Loucy (cell line): ENCODE measurements around the gene ZNF579.

Experiments
- H2AFZ ChIP-seq: fragments of 200-600 bp; sonication (generic); 2 replicates; pipeline ENCODE4 v1.6.0; 2016; ENCODE audit warnings: antibody characterized with exemption, mild to moderate bottlenecking, low read length, moderate library complexity
- H3F3A ChIP-seq: fragments of 200-600 bp; 2 replicates; pipeline ENCODE4 v1.6.0; 2016; ENCODE audit warnings: antibody characterized with exemption, low read depth, mild to moderate bottlenecking
- H3K27me3 ChIP-seq: fragments of 200-600 bp; sonication (generic); 2 replicates; pipeline ENCODE4 v1.6.1; 2014; ENCODE audit warnings: low read length, mild to moderate bottlenecking; ENCODE audit not compliant: insufficient read depth, poor library complexity, severe bottlenecking
- H3K36me3 ChIP-seq: fragments of 200-600 bp; sonication (generic); 2 replicates; pipeline ENCODE4 v1.6.1; 2016; ENCODE audit warnings: low read length; ENCODE audit not compliant: insufficient read depth
- H3K4me1 ChIP-seq: fragments of 200-600 bp; sonication (generic); 2 replicates; pipeline ENCODE4 v1.5.1; 2014; ENCODE audit warnings: low read length, mild to moderate bottlenecking; ENCODE audit not compliant: insufficient read depth, poor library complexity, severe bottlenecking
- H3K4me2 ChIP-seq: fragments of 200-600 bp; sonication (generic); 2 replicates; pipeline ENCODE4 v1.6.0; 2014; ENCODE audit warnings: antibody characterized with exemption, low read length, low read depth, mild to moderate bottlenecking; ENCODE audit not compliant: poor library complexity, severe bottlenecking
- H3K4me3 ChIP-seq: fragments of 200-600 bp; sonication (generic); 2 replicates; pipeline ENCODE4 v1.5.1; 2014; ENCODE audit warnings: low read length, mild to moderate bottlenecking, mixed read lengths; ENCODE audit not compliant: poor library complexity, severe bottlenecking
- H3K79me2 ChIP-seq: fragments of 200-600 bp; sonication (generic); 2 replicates; pipeline ENCODE4 v1.6.1; 2014; ENCODE audit warnings: low read length; ENCODE audit not compliant: insufficient read depth
- H3K9ac ChIP-seq: fragments of 200-600 bp; sonication (generic); 2 replicates; pipeline ENCODE4 v1.6.0; 2014; ENCODE audit warnings: mild to moderate bottlenecking, low read depth, low read length, moderate library complexity; ENCODE audit not compliant: poor library complexity, severe bottlenecking
- H3K9me2 ChIP-seq: fragments of 200-600 bp; sonication (generic); replicated peaks from 2 replicates; pipeline ENCODE4 v1.6.1; 2016; ENCODE audit warnings: low read depth, low read length, mixed read lengths
- H3K9me3 ChIP-seq: fragments of 200-600 bp; sonication (generic); 2 replicates; pipeline ENCODE4 v1.6.1; 2014; ENCODE audit warnings: mild to moderate bottlenecking, antibody characterized with exemption, low read length, low read depth; ENCODE audit not compliant: insufficient read depth
- H4K20me1 ChIP-seq: fragments of 200-600 bp; sonication (generic); 2 replicates; pipeline ENCODE4 v1.6.0; 2014; ENCODE audit warnings: antibody characterized with exemption, low read length, mild to moderate bottlenecking; ENCODE audit not compliant: insufficient read depth, poor library complexity, severe bottlenecking
- CTCF ChIP-seq: fragments of 200-600 bp; sonication (generic); conservative IDR thresholded peaks from 2 replicates; pipeline ENCODE4 v1.5.1; 2014; ENCODE audit warnings: mild to moderate bottlenecking, antibody characterized with exemption, low read length
- EZH2phosphoT487 ChIP-seq: fragments of 200-600 bp; IDR thresholded peaks from 2 replicates; pipeline ENCODE4 v1.6.1; 2018; ENCODE audit warnings: antibody characterized with exemption, mild to moderate bottlenecking, moderate library complexity, borderline replicate concordance

ZNF579 gene

GRCh38 chr19:55581145-55581822 lies 636 bp upstream of the ZNF579 start:
- peak overlapping the region; percentile 94 for H3K4me3 ChIP-seq

GRCh38 chr19:55579766-55580621 lies 654 bp downstream of the ZNF579 start:
- Histone ChIP-seq H3K27me3 (no peaks in the 10 kb centered on the region), H2AFZ (peak overlapping the region; percentile 85)
- no peak for TF ChIP-seq CTCF
- no peak for TF ChIP-seq EZH2phosphoT487

More at GRCh38 chr19:55581145-55581822, 636 bp upstream of the ZNF579 start:
- Histone ChIP-seq H3K36me3 (peaks cover 6% of the 10 kb centered on the region; the same call in 1 of the 2 replicates), H3K79me2 (peaks cover 28% of the 10 kb centered on the region), H3K9ac (peak overlapping the region; percentile 98), H3K4me2 (peak overlapping the region; percentile 79), H2AFZ (peak overlapping the region; percentile 91), H3K27me3 (no peaks in the 10 kb centered on the region), H3K9me3 (no peaks in the 10 kb centered on the region), H3K4me1 (peaks cover 15% of the 10 kb centered on the region), H3K9me2 (no peaks in the 10 kb centered on the region), H3F3A (peaks cover 11% of the 10 kb centered on the region; the same call in 1 of the 2 replicates), H4K20me1 (peaks cover 4% of the 10 kb centered on the region)
- TF ChIP-seq CTCF (no peak), EZH2phosphoT487 (no peak)

DNA sequence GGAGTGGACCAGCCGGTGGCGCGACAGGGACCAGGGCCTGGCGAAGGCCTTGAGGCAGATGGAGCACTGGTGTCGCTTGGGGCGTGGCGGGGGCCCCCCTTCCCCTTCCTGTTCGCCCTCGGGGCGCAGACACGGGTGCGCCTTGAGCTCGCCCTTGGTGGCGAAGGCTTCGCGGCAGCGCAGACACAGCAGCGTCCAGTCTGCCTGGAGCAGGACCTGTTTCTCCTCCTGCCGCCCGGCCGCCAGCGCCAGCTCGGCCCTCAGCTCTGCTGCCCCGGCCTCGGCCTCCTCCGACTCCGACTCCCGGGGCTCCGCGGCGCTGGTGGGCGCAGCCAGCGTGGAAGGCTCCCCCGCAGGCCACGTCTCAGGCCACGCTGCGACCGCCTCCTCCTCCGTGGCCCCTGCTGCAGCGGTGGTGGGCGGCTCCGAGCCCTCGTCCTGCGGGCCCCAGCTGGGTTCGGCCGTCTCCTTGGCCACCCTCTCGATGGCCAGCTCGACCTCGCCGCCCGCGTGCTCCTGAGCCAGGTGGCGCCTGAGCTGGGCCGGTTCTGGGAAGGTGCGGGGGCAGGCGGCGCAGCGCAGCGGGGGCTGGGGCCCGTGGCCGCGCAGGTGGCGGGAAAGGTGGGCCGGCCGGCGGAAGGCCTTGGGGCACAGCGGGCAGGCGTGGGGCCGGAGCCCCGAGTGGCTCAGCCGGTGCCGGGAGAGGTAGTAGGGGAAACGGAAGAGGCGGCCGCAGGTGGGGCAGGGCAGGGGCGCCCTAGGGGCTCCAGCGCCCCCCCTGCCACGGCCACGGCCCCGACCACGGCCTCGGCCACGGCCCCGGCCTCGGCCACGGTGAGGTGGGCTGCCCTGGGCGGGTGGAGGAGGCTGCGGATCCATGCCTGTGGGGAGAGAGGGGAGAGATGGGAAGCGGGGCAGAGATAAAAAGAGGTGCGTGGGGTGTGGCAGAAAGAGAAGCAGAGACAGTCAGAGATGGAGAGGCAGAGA lies 1.6 kb downstream of the ZNF579 start:
- Histone ChIP-seq H3K27me3 (no peaks in the 10 kb centered on the region), H3K4me2 (peak overlapping the region; percentile 79), H2AFZ (no peak overlapping the region), H3K9me2 (no peaks in the 10 kb centered on the region), H3K4me3 (peak overlapping the region; percentile 94), H3K4me1 (peaks cover 7% of the 10 kb centered on the region), H3K79me2 (peaks cover 28% of the 10 kb centered on the region), H3K9ac (peak overlapping the region; percentile 98), H3K9me3 (no peaks in the 10 kb centered on the region), H4K20me1 (peaks cover 4% of the 10 kb centered on the region), H3K36me3 (peaks cover 6% of the 10 kb centered on the region; the same call in 1 of the 2 replicates), H3F3A (no peaks in the 10 kb centered on the region)
- TF ChIP-seq EZH2phosphoT487 (no peak), CTCF (no peak)

More at GRCh38 chr19:55579766-55580621, 654 bp downstream of the ZNF579 start:
- Histone ChIP-seq H3K9me3 (no peaks in the 10 kb centered on the region), H3K36me3 (peaks cover 6% of the 10 kb centered on the region; the same call in 1 of the 2 replicates), H3K4me2 (peak overlapping the region; percentile 79), H3F3A (peaks cover 6% of the 10 kb centered on the region; the same call in 1 of the 2 replicates), H3K4me1 (peaks cover 7% of the 10 kb centered on the region), H3K4me3 (peak overlapping the region; percentile 94), H4K20me1 (peaks cover 4% of the 10 kb centered on the region), H3K9me2 (no peaks in the 10 kb centered on the region), H3K79me2 (peaks cover 28% of the 10 kb centered on the region), H3K9ac (peak overlapping the region; percentile 98)
